B cell (primary cell): ENCODE measurements around the gene TRUB1. TPM values are rescaled to one million over a fixed set of nuclear protein-coding genes. Genes with fewer than 3 reads are reported as not detected.

Source experiments
- ATAC-seq: fragments of 200-7000 bp; cut with Tn5 transposase; one replicate; pipeline ENCODE4 v1.10.0; 2021; ENCODE audit warnings: low read depth, mild to moderate bottlenecking, moderate number of reproducible peaks, moderate library complexity
- CTCF ChIA-PET: fragments of 350-600 bp; sonication (Branson Sonifier 250); formaldehyde crosslinking; loops from one replicate; lab custom pipeline; 2021; ENCODE audit warnings: antibody characterized with exemption, inconsistent platforms; lab: Charles Lee
- POLR2A ChIA-PET: fragments of 350-600 bp; sonication (Branson Sonifier 250); formaldehyde crosslinking; loops from one replicate; lab custom pipeline; 2021; ENCODE audit warnings: antibody characterized with exemption; lab: Charles Lee
- DNase-seq: peaks from one replicate; pipeline ENCODE4 v3.0.0; 2013
- H2AFZ ChIP-seq: 2 replicates; pipeline ENCODE4 v1.6.1; 2012; ENCODE audit warnings: mild to moderate bottlenecking, low read depth, low read length; ENCODE audit not compliant: insufficient read depth, poor library complexity, severe bottlenecking
- H3K27ac ChIP-seq, 2 donors: 1 replicate in 1 of 2; 2 replicates in 1 of 2; pipeline ENCODE4 v1.5.1; 2012 to 2013; ENCODE audit warnings: low read length in 2 of 2, mild to moderate bottlenecking in 2 of 2, moderate library complexity in 1 of 2
- H3K27me3 ChIP-seq, 4 experiments: fragments of 200-600 bp in 1 of 4; sonication (generic) in 1 of 4; replicated peaks in 1 of 4; 1 replicate in 2 of 4; 2 replicates in 2 of 4; pipeline versions ENCODE4 v1.6.1 to v1.7.0; 2013 to 2016; ENCODE audit warnings: low read length in 3 of 4, mild to moderate bottlenecking in 2 of 4, mixed read lengths in 1 of 4, moderate library complexity in 1 of 4; ENCODE audit not compliant: insufficient read depth in 4 of 4, control insufficient read depth in 3 of 4; ENCODE audit errors: control extremely low read depth in 1 of 4
- H3K36me3 ChIP-seq, 2 experiments: replicated peaks in 1 of 2; 1 replicate in 1 of 2; 2 replicates in 1 of 2; pipeline versions ENCODE4 v1.6.1 to v1.7.1; 2013; ENCODE audit warnings: low read length in 1 of 2; ENCODE audit not compliant: insufficient read depth in 2 of 2, control insufficient read depth in 1 of 2; ENCODE audit errors: control extremely low read depth in 1 of 2, extremely low read depth in 1 of 2
- H3K4me1 ChIP-seq, 2 donors: fragments of 200-600 bp in 1 of 2; sonication (generic) in 1 of 2; 1 replicate in 1 of 2; 2 replicates in 1 of 2; pipeline versions ENCODE4 v1.5.1 to v1.6.1; 2013 to 2017; ENCODE audit warnings: low read length in 2 of 2; ENCODE audit not compliant: control insufficient read depth in 2 of 2, insufficient read depth in 2 of 2
- H3K4me2 ChIP-seq: replicated peaks from 2 replicates; pipeline ENCODE3; 2012; ENCODE audit warnings: mild to moderate bottlenecking, low read depth, low read length; ENCODE audit not compliant: poor library complexity, severe bottlenecking
- H3K4me3 ChIP-seq, 5 experiments: fragments of 200-600 bp in 1 of 5; sonication (generic) in 1 of 5; 1 replicate in 3 of 5; 2 replicates in 2 of 5; pipeline versions ENCODE4 v1.5.1 to v1.7.0; 2011 to 2016; ENCODE audit warnings: low read length in 4 of 5, mild to moderate bottlenecking in 4 of 5, low read depth in 2 of 5, control low read depth in 1 of 5, moderate library complexity in 1 of 5; ENCODE audit not compliant: insufficient read depth in 1 of 5; ENCODE audit errors: control extremely low read depth in 1 of 5, extremely low read depth in 1 of 5
- H3K79me2 ChIP-seq: fragments of 200-600 bp; sonication (generic); one replicate; pipeline ENCODE4 v1.6.0; 2016; ENCODE audit warnings: low read length; ENCODE audit not compliant: control insufficient read depth, insufficient read depth
- H3K9ac ChIP-seq: fragments of 200-600 bp; sonication (generic); 2 replicates; pipeline ENCODE4 v1.6.1; 2017; ENCODE audit warnings: mild to moderate bottlenecking, low read length, moderate library complexity
- H3K9me3 ChIP-seq, 3 donors: one replicate each; pipeline versions ENCODE4 v1.6.1 to v1.7.1; 2013; ENCODE audit warnings: low read length in 2 of 3; ENCODE audit not compliant: control insufficient read depth in 2 of 3, insufficient read depth in 1 of 3; ENCODE audit errors: control extremely low read depth in 1 of 3
- H4K20me1 ChIP-seq: 2 replicates; pipeline ENCODE4 v1.6.0; 2012; ENCODE audit warnings: mild to moderate bottlenecking, low read length; ENCODE audit not compliant: insufficient read depth, control insufficient read depth, poor library complexity, severe bottlenecking
- H3K27ac Mint-ChIP-seq: one replicate; pipeline ENCODE4 v1.8.0; 2021; ENCODE audit warnings: mixed read lengths
- H3K27me3 Mint-ChIP-seq: one replicate; pipeline ENCODE4 v1.8.0; 2021; ENCODE audit warnings: mixed read lengths
- H3K4me1 Mint-ChIP-seq: one replicate; pipeline ENCODE4 v1.8.0; 2021; ENCODE audit warnings: mixed read lengths
- H3K4me3 Mint-ChIP-seq: one replicate; pipeline ENCODE4 v1.8.0; 2021; ENCODE audit warnings: mixed read lengths
- H3K9me3 Mint-ChIP-seq: one replicate; pipeline ENCODE4 v1.8.0; 2022; ENCODE audit warnings: mixed read lengths; ENCODE audit not compliant: insufficient read depth
- CTCF ChIP-seq: fragments of 200-600 bp; IDR thresholded peaks from one replicate; pipeline ENCODE4 v1.8.0; 2022; ENCODE audit warnings: antibody characterized with exemption, mild to moderate bottlenecking
- EZH2 ChIP-seq: IDR thresholded peaks from 2 replicates; pipeline ENCODE4 v1.6.1; 2012; ENCODE audit warnings: borderline replicate concordance, low read depth, mild to moderate bottlenecking, moderate library complexity, low read length; ENCODE audit not compliant: insufficient read depth, poor library complexity, severe bottlenecking
- WGBS: methylation state at CpG from one replicate; pipeline ENCODE4 v1.1.5; 2013; ENCODE audit warnings: missing lambda C conversion rate; ENCODE audit not compliant: insufficient coverage; 5-methylcytosine and 5-hydroxymethylcytosine counted together
- intact Hi-C: fragments of 100-400 bp; cut with micrococcal nuclease; formaldehyde crosslinking; loops from one replicate; pipeline ENCODE4 v1.10.0; 2022
- polyA plus RNA-seq: library from polyadenylated mRNA; depleted of rRNA; stranded (reverse); fragments of >200 nt; gene quantifications from 2 replicates; pipeline ENCODE4 v1.2.3, GENCODE V29; 2012
- small RNA-seq: library from RNA; depleted of rRNA; stranded (forward); fragments of <200 nt; gene quantifications from one replicate; pipeline ENCODE3, GENCODE V24; 2012; ENCODE audit warnings: low replicate concordance, low read depth; ENCODE audit not compliant: insufficient read length
- total RNA-seq, 2 donors: library from RNA; stranded (reverse); fragments of 120-200 nt in 1 of 2; gene quantifications; 1 replicate in 1 of 2; 2 replicates in 1 of 2; pipeline versions ENCODE4 v1.2.3 to v1.2.4, GENCODE V29; 2013 to 2022

TRUB1 gene
- total and polyA plus RNA-seq, 2 donors (not counting 1 experiment from before 2014, with no cell fraction given), result 6.5 to 15.7 TPM

DNA sequence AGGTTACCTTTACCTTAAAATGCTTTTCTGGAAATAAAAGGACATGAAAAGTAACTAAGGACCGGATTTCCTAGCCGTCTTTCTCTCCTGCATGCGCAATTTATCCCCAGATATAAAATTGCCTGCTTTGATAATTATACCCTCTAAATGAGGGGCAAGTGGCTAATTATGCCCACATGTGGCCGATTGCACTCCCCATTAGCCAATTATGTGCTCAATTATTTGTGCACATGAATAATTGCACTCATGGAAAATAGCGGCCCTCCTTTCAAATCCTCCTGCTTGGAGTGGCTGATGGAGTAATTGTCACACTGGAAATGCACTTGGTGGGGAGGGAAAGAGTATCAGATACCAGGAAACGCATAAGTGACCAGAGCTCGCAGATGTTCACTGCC lies 88.7 kb downstream of the TRUB1 start:
- peaks cover 10% of the 10 kb centered on the region for H3K4me1 Mint-ChIP-seq
- no peaks in the 10 kb centered on the region for H3K9me3 Mint-ChIP-seq
- no peaks in the 10 kb centered on the region for H3K27me3 ChIP-seq
- TF ChIP-seq EZH2 (no peak), CTCF (no peak)
- no peak overlapping the region for H3K4me3 ChIP-seq
- intact Hi-C loops, result no loop called here
- DNase-seq (no peak), ATAC-seq (no peak)
- H3K4me1 ChIP-seq, result peaks cover 6 to 7% of the 10 kb centered on the region in 2 donors
- 97% methylated on average over 3 of the region's 7 CpGs for WGBS
- no peaks in the 10 kb centered on the region for H3K36me3 ChIP-seq
- H3K4me3 Mint-ChIP-seq, result no peak overlapping the region
- CTCF ChIA-PET, result no interaction called here
- H3K27me3 Mint-ChIP-seq, result no peaks in the 10 kb centered on the region
- H3K27ac Mint-ChIP-seq, result no peak overlapping the region
- H3K79me2 ChIP-seq, result no peaks in the 10 kb centered on the region
- no peak overlapping the region for H3K9ac ChIP-seq
- H4K20me1 ChIP-seq, result no peaks in the 10 kb centered on the region
- no peak overlapping the region for H2AFZ ChIP-seq
- no peaks in the 10 kb centered on the region for H3K9me3 ChIP-seq
- POLR2A ChIA-PET, result no interaction called here
- no peak overlapping the region for H3K27ac ChIP-seq
- no peak overlapping the region for H3K4me2 ChIP-seq

Small RNA genes lying within 50 kb of the gene (small RNA-seq; reads per million reads assigned to genes)
- gene RNU6-1121P, result not detected

Other genes starting within 250 kb of the TRUB1 start
- 18.2 and 28.6 TPM in 2 replicates for gene FHIP2A, start 116.4 kb upstream of the TRUB1 start, total RNA-seq
- 4.9 and 11.3 TPM in 2 replicates for gene FHIP2A, start 116.4 kb upstream of the TRUB1 start, polyA plus RNA-seq
- gene ATRNL1, start 155.2 kb downstream of the TRUB1 start, total RNA-seq, result 1.7 and 2.2 TPM in 2 replicates
- 0.24 and 0.36 TPM in 2 replicates for gene ATRNL1, start 155.2 kb downstream of the TRUB1 start, polyA plus RNA-seq